HG03159 (cell line): Measurements from ENCODE around the gene SLC38A10.

Experiments used
- ATAC-seq: cut with Tn5 transposase; IDR thresholded peaks from one replicate; pipeline ENCODE4 v1.9.1; 2021; ENCODE audit warnings: mild to moderate bottlenecking, moderate library complexity; ENCODE audit not compliant: unreplicated experiment

SLC38A10 gene

DNA sequence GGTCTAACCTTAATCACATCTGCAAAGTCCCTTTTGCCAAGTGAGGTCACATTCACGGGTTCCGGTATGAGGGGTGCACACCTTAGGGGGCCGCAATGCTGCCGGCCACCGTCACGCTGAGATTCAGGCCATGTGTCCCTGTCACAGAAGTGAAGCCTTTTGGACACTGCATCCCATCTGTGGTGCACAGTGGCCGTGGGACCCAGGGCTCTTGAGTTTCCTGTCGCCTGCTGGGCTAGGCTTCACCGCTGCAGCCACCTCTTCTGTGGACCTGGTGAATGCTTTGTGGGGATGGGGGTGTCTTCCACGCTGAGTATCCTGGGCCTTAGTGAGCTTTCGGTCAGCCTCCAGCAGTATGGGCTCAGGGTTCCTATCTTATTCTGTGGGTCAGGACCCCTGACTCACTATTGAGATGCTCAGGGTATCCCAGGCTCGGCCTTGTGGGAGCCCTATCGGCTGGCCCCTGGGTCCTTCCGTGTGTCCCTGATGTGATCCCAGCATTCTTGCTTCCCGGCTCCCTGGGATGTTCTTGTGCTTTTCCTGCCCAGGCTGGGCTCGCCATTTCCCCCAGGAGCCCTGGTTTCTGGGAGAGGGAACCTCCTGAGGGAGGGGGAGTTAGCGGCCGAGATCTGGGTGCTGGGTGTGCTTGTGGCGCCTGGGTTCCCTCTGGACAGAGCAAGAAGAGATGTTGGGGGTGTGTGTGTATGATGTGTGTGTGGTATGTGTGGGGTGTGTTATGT lies 4.9 kb upstream of the SLC38A10 start:
- no peak for ATAC-seq

DNA sequence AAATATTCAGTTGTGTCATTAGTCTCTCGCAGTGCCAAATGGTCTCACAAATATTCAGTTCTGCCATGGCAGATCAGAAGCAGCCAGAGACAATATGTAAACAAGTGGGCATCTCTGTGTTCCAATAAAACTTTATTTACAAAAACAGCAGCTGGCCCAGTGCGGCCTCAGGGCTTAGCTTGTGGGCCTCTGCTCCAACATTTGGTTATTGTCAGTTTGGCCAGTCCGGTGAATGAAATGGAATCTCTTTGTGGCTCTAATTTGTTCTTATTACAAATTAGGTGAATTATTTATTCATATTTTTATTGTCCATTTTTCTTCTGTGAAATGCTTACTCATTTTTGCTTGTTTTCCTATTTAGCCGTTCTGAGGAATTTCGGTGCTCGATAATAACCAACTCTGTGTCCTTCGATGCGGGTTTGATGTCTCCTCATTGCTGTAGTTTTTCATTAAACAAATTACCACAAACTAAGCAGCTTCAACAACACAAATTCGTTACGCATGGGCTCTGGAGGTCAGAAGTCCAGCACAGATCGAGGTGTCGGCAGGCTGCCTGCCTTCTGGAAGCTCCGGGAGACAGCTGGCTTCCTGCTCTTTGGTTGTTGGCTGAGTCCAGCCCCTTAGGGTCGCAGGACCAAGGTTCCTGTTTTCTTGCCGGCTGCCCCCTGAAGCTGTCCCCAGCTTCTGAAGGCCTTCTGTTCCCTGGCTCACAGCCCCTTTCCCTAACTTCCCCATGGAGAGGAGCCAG lies 4.1 kb upstream of the SLC38A10 start:
- ATAC-seq = no peak

DNA sequence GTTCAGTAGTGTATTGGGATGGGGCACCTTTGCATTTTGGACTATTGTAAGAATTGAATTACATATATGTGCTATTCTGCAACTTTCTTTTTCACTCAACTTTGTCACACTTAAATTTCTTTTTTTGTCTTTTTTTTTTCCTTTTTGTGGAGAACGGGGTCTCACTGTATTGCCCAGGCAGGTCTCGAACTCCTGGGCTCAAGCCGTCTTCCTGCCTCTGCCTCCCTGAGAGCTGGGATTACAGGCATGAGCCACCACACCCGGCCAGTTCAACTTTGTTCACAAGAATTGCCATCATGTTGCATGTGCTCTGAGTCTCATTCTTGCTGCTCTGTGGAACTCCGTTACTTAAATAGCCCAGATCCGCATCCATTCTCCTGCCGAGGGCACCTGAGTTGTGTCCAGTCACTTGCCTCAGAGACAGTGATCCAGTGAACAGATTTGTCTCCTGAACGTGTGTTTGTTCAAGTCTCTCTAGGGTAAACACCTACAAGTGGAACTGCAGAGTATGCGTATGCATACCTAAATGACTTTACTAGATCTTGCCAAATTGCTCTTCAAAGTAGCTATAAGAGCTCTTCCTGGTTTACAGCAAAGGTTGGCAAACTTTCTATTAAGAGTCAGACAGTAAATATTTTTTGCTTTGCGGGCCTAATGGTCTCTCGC lies 3.4 kb upstream of the SLC38A10 start:
- no peak for ATAC-seq

DNA sequence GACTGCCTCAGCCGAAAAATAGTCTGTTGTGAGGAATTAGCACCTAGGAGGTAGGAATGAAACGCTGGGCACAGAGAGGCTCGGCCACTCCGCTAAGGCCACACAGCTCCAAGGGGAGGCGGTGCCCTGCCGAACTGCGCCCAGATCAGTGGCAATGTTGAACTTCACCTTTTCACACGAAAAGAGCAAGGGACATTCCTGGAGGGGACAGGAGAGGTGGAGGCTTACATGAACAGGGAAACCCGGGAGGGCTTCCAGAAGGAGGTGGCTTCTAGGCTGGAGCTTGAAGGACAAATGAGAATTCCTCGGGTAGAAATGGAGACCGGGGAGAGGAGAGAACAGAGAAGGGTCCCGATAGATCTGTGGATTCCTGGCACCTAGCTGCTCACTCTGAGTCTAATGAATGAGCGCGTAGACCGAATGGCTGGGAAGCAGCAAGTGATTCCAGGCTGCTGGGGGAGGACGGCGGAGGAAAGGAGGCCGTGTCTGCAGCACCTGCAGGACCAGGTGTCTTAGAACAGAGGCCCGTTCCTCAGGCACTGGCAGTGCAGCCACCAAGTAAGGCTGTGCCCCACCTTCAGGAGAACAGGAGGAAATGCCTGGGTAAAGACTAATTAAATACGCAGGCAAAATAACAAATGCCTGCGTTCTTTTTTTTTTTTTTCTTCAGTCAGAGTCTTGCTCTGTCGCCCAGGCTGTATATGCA lies 722 bp upstream of the SLC38A10 start:
- ATAC-seq = peak; percentile 21

DNA sequence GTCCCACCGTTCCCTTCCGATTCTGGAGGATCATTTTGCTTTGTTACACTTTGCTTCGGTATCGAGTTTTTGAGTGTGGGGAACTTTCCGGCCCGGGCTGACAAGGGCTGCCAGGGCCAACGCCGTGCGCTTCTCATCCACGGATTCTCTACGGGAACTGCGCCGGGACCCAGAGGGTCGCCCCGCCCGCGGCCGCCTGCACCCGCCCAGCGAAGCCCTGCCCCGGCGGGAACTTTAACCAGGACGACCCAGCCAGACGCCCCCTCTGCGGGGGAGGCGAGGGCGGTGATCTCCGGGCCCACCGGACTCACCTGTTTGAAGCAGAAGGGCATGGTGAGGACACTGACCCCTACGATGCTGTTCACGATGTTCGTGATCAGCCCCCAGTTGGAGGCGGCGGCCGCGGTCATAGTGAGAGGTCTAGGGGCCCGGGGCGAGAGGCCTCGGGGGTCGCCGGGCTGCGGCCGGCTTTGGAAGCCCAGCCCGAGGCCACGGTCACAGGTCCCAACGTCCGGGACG lies 536 bp downstream of the SLC38A10 start:
- peak; percentile 14 for ATAC-seq

DNA sequence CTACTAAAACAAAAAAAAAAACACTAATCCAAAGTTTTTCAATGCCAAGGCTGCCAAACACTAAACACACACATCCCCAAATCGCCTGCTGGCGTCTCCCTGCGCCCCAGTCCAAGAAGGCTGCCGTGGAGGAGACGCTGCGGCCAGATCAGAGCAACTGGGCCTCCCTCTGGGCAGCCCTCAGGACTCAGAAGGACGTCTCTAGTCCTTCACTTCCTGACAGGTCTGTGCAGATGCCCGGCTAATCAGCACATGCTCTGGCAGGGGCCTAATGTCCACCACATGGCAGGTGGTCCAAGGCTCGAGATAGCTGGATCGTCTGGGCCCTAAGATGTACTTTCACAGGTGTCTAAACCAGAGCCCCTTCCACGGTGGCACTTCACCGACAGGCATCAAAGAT lies 2.7 kb downstream of the SLC38A10 start:
- no peak for ATAC-seq

DNA sequence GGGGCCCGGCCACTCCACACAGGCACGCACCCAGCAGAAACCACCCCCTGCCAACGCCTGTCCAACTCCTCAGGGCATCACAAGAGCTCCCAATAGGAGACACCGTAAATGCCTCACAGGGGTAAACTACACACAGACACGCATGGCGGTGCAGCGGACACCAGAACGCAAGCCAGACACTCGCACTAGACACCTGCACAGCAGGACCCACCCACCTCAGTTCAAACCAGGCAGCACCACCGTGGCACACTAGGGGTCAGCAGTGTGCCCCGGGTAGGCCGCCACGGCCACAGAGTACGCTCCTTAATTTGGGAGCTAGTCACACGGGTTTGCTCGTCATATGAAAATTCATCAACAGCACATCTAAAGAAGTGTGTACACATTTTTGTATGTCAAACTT lies 3.4 kb downstream of the SLC38A10 start:
- no peak for ATAC-seq

DNA sequence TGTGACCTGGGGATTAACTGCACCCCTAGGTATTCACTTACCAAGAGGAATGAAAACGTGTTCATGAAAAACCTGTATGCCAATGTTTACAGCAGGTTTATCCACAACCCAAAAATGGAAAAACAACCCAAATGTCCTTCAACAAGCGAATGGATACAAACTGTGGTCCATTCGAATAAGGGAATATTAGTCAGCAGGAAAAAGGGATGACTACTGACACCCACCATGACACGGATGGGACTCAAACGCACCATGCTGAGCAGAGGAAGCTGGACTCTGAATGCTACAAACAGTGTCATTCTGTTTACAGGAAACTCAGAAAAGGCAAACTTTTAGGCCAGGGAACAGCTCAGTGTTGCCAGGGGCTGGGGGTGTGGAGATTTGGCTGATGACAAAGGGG lies 4.9 kb downstream of the SLC38A10 start:
- ATAC-seq = no peak

DNA sequence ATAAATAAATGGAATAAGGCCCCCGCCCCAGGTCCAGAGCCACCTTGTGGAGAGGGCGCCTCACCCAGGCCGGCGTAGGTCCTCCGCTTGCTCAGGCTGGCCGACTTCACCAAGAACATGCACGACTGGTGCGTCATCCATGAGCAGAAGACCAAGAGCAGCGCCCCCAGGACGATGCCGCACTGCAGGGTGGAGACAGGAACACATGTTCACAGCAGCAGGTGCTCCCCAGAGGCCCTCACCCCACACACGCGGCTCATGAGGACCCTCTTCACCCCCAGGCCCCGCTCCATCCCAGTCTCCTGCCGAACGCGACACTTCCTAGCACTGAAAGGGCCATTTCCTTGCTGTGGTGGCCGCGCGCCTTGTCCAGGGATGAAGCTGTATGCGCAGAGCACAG lies 5.5 kb downstream of the SLC38A10 start:
- no peak for ATAC-seq

DNA sequence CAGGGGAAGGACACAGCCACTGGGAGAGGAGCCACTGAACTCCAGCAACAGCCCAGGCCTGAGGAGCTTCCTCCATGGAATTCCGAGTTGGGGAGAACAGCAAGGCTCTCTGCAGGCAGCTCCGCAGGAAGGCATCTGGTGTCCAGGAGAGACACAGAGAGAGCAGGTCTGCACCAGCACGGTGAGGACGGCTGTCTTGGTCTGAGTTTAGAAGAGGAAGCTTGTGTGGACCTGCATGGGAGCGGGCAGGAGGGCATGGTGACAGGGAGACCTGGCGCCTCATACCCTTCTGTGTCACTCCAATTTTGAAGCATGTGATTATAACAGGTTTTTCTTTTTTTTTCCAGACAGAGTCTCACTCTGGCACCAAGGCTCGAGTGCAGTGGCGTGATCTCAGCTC lies 6.4 kb downstream of the SLC38A10 start:
- no peak for ATAC-seq

DNA sequence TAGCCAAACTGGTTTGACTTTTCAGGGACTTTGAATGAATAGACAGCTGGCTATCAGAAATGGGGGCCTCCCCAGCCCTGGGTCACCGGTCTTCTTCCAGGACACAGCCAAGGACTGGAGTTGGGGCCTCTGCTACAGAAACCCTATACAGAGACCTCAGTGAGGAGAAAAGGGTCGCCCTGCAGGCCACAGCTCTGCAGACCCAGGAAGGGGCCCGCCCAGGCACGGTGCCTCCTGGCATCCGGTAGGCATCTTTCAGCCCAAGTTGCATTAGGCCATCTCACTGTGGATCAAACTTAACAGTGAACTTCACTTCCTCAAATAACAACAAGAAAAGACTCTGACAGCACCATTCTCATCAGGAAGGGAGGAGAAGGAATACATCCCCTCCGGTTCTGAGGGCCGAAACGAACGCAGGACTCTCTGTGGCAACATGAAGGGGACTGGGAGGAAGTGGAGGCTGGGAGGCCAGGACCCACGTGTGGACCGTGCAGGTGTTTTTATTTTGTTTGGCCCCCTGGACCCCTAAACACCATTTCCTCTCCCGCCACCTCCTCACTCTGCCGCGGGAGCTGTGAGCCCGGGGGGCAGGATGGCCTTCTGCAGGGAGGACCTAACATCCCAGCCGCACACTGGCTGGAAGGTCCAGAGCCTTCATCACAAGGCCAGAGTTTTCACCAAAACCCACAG lies 7.2 kb downstream of the SLC38A10 start:
- ATAC-seq = no peak

DNA sequence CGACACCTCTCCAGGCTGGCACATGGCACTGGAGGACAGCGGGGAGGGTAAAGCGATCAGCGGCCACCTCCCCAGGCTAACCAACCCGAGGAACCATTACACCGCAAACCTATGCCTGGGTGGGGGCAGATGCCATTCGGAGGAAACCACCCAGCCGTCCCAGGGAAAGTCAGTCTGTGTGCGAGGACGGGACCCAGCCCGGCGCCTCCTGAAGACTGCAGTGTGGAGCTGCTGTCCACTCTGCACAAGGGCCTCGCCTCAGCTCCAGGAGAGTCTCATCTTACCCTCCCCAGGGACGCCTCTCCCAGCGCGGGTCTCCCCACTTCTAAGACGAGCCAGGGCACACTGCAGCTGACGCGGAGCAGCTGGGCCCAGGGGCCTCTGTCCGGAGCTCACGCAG lies 8.0 kb downstream of the SLC38A10 start:
- ATAC-seq = no peak

DNA sequence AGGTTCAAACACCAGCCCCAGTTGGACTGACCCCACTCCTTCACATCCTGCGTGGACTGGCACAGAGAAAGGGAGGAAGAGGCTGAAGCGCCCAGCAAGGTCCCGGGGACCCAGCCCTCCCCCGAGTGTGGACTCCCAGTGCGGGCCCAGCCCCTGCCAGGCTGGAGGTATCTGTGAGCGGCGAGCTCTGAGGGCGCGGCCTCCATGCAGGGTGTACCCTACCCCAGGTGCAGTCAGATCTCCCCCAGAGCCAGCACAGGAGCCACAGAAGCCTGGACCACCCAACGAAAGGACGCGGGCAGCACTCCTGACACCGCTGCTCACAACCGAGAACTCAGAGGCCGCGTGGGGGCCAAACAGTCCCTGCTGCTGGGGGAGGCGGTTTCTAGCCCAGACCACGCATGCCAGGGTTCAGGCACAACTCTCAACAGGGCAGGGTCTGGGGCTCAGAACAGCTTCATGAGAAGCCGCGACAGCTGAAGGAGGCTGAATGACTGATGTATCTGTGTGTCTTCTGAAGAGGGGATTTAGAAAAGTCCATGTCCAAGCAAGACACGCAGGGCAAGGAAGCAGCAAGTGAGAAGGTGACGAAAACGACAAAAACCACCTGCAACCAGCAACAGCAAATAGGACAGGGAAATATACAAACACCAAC lies 8.5 kb downstream of the SLC38A10 start:
- no peak for ATAC-seq

DNA sequence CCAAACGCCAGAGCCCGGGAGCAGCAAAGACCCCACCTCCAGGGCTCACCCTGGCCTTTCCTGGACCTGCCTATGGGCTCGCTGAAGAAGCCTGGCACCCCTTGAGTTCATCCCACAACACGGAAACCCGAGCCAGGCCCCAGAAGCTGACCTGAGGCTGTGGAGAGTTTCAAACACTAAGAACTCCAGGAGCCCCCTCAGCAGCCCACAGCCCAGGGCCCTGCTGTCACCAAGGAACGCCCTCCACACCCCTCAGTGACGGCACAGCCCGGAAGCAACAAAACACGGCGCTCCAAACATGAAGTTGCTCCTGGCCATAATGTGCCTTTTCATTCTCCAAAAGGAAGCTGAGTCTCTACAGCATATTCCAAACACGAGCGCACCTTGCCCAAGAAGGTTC lies 9.2 kb downstream of the SLC38A10 start:
- no peak for ATAC-seq

DNA sequence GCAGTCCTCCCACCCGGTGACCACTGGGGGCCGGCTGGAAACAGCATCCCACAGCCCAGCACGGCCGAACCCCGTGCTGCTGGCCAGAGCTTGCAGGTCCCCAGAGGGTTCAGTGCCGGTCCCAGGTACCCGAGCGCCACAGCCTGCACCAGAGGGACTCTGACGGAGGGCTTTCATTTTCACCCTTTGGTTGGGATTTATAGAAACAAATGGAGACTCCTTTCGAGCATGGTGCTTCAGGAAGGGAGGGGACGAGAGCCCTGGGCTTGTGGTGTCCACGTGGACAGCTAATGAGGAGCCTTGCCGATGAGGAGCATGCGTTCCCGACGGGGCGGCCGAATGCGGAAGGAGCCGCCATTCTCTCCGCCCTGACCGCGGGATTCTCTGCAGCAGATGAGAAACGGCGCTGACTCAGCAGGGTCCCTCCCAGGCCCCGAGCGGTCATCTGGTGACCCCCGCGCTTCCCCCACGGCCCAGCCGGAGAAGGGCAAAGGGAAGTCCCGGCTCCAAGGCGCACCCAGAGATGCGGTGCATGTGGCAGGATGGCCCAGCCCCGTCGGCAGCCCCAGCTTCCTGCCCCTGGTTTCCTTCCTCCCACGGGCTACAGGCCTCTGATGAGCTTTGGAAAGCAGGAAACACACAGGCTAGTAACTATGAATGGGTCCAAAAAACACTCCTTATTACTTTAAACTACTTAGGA lies 9.8 kb downstream of the SLC38A10 start:
- no peak for ATAC-seq

DNA sequence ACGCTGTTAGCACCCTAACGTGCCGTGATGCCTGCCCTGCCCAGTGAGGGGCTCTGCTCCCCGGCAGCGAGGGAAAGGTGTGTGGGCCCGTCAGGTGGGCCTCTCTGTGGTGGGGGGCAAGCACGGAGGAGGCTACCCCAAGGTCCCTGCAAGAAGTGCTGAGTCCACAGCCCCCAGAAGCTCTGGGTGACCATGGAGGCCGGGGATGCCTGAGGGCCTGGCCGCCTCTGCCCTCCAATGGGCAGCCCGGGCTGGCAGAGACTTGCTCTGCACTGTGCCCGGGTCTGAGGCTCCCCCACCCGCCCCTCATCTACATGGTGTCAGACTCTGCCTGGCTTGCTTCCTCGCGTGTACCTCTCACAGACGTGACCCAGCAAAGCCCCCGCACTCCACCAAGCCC lies 12.2 kb downstream of the SLC38A10 start:
- ATAC-seq = no peak

DNA sequence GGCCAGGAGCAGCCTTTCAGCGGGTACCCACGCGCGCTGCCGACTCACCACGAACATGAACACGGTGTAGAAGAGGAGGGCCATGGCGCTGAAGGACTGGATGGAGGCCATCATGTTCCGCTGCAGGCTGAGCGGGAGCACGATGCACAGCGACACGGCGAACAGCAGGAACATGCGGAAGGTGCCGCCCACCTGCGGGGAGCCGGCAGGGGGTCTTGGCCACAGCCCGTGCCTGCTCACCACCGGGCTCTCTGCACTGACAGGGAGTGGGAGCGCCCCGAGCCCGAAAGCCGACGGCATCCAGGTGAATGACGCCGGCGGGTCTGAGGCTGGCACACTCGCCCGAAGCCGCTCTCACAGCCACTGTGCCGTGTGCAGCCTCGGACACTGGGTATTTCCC lies 13.0 kb downstream of the SLC38A10 start:
- ATAC-seq = no peak

DNA sequence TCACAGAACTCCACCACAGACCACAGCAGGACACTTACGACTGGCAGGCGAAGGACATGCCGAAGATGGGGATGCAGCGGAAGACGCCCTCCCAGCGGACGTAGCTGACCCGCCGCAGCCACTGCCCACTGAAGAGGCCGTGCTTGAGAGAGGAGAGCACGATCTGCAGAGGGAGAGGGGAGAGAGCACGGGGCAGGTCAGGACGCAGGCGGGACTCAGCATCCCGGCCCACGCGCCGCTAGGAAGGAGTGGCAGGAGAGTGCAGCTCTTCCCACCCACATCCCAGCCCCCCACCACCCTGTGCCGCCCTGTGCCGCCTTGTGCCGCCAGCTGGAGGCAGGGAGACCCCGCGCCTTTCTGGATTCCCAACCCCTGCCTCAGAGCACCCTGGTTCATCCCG lies 14.5 kb downstream of the SLC38A10 start:
- ATAC-seq = no peak
